Activated CD8-positive, alpha-beta memory T cell treated with anti-CD3 and anti-CD28 coated beads for 4 hours (primary cell): ENCODE results near the gene CTTN.
"Not testable (repeated sequence)": the region's sequence is repeated elsewhere in the genome, so short reads cannot be mapped to it uniquely, and the experiment has no call there.

ENCODE experiments used
- DNase-seq, 2 donors: peaks; one replicate each; pipeline ENCODE4 v3.0.0-alpha.2; 2020; ENCODE audit warnings: low read depth in 2 of 2

The CTTN gene

DNA sequence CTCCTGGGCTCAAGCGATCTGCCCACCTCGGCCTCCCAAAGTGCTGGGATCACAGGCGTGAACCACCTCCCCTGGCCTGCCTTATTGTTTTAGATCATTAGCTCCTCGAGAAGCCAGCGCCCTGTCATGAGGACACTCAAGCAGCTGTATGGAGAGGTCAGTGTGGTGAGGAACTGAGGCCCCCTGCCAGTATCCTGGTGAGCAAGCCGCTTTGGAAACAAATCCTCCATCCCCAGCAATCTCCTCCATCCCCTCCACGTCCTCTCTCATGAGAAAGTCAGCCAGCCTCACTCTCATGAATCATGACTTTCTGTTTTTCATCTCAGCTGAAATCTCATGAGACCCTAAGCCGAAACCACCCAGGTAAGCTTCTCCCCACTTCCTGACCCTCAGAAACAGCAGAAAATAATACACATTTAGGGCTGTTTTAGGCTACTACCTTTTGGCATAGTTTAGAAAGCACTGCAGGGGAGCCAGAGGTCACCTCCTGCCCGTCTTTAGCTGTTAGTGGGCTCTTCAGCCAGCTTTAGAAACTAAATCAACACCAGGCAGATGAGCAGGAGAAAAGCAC lies 56.0 kb downstream of the CTTN start:
- DNase-seq, result no peak

DNA sequence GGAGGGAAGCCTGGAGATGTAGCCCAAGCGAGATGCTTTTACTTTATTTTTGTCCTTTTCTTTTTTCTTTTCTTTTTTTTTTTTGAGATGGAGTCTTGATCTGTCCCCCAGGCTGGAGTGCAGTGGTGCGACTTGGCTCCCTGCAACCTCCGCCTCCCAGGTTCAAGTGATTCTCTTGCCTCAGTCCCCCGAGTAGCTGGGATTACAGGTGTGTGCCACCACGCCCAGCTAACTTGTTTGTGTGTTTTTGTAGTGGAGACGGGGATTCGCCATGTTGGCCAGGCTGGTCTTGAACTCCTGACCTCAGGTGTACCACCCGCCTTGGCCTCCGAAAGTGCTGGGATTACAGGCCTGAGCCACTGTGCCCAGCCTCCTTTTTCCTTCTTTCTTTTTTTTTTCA lies 56.5 kb downstream of the CTTN start:
- DNase-seq, result not testable (repeated sequence)

DNA sequence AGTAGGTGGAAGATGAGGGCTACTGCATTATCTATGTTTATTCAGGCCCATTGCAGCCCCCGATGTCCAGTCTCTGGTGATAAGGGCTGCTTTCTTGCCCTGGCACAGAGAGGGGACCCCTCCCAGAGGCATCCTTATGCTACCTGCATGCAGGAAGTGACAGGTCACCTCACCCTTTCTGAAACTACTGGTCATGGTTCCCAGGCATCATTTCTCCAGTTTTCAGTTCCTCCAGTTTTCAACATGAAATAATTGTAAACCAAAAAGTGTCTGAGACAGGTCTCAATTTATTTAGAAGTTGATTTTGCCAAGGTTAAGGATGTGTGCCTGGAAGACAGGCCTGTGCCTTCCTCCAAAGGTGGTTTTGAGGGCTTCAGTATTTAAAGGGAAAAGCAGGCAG lies 57.0 kb downstream of the CTTN start:
- no peak for DNase-seq

DNA sequence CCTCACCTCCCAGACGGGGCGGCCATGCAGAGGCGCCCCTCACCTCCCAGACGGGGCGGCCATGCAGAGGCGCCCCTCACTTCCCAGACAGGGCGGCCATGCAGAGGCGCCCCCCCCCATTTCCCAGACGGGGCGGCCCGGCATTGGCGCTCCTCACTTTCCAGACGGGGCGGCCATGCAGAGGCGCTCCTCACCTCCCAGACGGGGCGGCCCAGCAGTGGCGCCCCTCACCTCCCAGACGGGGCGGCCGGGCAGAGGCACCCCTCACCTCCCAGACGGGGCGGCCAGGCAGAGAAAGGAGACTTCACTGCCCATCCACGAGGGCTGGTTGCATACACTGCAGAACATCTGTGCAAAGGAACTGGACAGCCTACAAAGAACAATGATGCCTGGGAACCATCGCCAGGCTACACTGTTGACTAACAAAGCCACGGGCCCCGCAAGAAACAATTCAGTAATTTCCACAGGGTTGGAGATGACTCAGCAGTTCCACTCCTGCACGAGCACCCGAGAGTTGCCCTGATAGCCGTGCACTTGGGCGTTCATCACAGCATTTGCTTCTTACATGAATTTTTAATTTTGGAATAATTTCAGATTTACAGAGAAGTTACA lies 58.7 kb downstream of the CTTN start:
- no peak for DNase-seq

DNA sequence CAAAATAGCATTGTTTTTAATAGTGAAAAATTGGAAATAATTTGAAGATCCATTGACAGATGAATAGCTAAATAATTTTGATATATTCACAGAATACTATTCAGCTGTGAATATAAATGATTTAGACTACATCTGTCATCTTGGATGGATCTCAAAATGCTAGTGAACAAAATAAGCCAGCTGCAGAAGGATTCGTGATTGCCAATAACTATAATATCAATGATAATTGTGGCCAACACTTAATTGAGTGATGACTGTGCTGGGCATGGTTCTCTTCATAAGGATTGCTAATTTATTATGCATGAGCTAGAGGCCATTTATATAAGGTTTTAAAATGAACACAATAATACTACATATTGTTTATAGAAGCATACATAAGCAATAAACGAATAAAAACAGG lies 60.4 kb downstream of the CTTN start:
- no peak for DNase-seq

DNA sequence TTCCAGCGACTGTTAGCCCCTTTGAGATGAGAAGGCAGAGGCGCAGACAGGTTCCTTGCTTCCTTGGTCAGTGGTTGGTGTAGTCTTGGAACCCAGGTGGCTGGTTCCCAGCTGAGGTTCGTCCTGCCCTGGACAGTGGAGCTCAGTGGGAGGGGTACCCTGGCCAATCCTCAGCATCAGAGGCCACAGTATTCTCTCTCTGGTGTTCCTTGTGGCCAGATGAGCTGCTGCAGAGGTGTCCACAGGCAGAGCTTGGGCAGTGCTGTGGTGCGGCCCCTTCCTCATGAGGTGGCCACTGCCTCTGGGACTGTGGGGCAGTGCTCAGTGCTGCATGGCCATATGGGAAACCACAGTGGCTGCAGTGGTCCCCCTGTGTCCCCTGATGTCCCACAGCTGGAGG lies 61.8 kb downstream of the CTTN start:
- no peak for DNase-seq

DNA sequence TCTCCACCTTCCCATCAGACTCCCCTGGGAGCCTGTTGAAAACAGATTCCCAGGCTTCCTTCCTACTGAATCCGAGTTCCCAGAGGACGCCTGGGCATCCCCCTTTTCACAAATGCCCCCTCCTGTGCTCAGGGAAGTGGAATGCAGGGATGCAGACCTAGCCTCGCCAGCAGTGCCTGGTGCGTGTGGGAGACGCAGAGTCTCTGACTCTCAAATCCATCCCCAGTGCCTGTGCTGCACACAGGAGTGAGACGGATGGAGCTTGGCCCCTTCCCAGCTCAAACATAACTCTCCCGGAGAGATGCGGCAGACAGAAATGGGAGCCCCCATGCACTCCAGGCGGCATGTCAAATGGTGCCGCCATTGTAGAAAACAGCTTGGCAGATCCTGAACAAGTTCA lies 62.6 kb downstream of the CTTN start:
- DNase-seq, result no peak

DNA sequence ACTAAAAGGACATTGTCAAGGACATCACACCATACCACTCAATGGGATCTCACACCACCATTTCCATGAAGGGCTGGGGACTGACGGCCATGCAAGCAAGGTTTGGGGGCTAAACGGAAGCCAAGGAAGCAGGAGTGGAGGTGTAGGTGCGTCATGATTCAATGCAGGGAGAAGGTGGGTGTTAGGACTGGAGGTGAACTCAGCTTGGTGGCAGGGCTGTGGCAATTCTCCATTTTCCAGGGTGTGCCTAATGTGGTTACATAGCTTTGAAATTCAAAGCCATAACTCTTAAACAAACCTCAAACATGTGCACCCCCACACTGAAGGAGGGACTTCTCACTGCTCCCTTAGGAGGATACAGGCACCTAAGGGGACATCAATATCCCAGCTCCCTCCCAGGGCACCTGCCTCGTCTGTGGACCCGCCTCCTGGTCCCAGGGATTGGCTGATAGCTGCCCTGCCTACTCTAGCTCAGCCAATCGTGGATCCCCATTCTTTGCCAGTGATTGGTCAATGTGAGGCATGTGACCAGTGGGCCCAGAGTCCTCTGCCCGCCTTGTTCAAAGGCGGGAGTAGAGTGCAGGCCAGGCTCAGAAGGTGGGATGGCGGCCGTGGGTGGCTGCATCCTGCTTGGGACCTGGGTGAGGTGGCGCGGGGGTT lies 64.6 kb downstream of the CTTN start:
- DNase-seq, result no peak

DNA sequence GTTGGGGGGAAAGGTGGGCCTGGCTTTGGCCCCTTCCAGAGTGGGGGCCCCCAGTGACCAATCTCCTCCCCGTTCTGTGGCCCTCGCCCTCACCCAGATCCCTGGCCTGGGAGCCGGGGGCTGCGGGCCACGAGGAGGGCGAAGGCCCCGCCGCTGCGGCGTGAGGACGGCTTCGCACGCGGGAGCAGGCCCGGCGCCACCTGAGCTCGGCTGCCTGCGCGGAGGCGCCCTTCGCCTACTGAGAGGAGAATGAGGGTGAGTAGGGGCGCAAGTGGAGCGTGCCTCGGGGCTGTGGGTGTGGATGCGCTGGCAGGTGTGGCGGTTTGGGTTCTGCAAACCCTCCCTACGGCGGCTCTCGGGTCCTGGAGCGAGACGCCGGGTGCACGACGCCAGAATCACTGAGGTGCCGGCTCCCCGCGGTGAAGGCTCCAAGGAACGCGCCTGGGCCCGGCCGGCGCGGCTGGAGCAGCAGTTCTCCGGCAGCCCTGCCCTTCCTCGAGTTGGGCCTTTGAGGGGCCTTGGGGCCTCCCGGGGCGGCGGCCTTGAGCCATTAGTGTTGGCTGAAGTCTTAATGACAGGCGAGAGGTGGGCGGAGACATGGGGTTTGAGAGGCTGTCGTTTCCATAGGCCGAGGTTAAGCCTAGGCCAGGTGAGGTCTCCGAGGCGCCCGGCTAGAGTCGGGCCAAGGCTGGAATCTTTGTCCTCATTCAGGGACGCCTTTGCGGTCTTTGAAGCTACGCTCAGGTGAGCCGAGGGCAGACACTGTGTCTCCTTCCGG lies 65.3 kb downstream of the CTTN start:
- no peak for DNase-seq

DNA sequence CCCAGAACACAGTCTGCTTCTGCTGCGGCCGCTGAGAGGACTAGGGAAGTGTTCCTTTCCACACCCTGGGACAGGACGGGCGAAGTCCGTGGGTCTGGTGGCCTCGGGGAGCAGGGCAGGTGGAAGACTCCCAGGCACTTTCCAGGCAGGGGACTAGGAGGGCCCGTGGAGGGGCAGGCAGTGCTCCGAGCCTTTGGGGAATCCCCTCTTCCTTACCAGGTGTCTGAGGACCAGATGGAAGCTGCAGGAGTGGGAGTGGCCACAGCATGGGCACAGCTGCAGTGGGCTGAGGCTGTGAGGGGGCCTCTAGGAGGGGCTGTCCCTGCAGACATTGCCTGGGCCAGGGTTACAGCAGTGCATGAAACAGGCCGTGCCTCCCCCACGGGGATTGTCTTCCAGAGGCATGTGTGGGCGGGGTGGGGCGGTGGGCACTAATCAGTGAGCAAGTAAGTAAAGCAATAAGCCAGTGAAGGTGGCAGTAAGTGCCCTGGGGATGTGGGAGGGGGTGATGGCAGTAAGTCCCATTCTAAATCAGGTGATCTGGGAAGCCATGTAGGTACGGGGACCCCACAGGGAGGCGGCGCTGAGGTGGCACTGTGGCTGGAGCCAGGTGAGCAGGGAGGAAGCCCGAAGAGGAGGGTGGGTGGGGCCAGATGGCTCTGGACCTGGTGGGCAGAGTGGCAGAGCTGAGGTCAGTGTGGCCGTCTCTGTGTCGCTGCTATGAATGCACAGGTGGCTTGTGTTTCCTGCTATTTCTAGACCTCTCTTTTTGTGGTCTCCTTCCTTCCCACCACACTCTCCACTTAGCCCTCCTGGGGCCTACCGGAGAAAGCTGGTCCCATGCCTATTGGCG lies 66.4 kb downstream of the CTTN start:
- no peak for DNase-seq

DNA sequence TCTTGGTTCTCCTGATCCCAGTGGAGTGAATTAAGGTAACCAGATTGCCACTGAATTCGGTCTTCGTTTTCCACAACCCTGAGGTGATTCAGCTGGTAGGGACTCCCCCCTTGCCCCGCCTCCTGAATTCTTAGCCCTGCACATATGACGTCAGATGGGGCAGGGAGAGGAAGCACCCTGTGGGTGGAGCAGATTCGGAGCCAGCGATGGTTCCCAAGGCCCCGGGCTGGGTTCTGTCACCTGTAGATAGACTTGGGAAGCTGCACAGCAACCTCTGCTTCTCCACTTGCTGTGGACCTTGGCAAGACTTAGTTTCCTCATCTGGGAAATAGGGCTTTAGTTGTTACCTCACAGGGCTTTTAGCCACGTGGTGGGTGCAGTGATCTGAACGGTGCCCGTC lies 67.8 kb downstream of the CTTN start:
- no peak for DNase-seq

DNA sequence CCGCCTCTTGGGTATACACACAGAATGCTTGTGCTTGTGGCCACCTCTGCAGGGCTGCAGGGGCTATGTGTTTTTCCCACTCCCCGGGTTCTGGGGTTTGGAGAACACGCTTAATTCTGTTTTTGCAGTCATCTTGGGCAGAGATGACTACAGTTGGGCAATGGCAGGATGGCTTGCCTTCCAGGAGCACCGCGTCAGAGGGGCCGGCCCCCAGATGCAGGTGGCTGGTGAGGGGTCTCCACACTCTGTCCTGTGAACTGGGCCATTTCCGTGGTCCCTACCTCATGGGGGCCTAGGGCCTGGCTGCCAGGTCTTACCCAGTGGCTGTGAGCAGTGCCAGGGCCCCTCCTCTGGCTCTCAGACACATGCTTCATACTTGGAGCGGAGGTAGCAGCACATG lies 68.3 kb downstream of the CTTN start:
- no peak for DNase-seq

DNA sequence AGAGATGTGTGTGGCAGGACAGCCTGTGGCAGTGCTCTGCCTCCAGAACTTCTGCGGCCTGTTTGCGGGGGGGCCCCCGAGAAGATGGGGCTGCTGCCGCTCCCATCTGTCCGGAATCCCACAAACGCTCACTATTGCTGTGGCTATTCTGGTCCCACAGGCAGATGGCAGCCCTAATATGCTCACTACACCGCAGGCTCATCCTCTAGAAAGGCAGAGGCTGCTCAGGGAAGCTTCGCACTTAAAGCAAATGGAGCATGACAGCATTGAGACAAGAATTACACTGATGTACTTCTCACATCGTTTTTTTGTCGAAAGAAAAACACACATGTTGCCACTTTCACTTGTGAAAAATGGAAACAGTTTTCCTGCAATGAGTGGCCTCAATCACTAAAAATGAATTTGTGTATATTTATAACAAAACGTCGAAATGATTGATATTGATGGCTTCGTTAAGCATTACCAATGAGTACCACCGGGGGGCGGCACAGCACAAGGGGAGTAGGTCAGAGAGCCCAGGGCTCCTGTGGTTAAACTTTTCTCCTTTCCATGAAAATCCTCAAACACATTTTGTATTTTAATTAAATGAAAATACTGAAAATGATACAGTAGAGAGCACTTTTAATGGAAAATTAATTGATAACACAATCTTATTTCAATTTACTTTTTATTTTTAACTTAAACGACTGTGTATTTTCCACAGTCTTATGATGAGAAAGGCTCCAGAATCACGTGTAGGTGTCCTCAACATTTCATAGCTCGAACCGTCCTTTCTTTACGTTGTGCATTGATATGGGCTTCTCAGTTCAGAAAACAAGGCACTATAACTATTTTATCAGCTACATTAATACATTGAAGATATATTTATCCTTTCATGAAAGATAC lies 69.1 kb downstream of the CTTN start:
- DNase-seq, result no peak

DNA sequence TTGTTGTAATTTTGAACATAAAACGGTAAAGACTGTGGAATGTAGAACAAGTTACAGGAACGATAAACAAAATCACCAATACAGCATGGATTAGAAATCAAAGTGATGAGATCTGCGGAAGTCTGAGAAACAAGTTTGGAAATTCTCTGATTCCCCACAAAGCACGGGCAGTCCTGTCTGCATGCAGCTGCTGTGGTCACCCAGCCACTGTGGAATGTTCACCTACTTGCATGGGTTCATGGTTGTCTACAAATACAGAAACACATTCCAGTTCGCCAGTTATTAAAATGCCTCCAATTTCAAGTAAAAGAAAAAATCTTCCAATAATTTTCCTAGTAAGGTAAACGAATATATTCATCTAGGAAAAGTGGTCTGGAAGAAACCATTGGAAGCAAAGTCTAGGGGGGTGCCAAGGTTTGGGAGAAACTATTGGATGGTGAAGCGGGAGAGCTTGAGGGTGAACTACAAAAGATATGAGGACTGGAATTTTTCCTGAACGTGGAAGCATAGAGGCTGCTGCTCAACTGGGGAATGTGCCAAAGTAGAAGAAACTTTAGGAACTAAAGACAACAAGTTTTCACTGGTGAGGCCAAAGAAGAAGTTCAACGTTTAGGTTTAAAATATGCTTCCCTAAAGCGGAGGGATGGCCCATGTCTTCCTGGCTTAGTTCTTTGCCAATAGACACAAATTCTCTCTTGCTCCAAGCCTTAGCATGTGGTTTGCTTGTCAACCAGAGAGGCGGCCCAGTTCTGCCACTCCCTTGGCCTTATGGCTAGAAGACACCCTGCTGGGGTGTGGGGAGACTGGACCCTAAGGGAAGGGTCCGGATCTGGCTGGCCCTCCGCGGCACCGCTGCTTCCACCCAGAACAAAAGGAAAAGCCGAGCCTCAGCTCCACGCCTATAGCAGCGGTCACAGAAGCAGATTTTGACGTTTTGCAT lies 70.2 kb downstream of the CTTN start:
- DNase-seq, result no peak

DNA sequence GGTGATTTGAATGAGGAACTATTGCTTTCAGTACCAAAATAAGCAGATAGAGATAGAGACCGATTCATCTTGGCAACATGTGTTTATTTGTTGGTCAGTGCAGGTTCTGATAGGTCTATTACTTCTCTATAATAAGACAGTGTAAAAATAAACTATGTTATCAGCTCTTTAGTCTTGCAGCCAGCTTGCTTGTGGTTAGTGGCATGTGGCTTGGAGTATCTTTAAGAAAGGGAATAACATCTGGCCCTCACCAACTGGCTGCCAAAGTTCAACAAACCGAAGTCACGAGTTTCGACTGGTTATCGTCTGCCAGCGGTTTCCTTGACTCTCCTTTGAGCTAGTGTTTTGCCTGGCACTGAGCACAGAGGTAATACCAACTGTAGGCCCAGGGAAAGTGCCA lies 71.8 kb downstream of the CTTN start:
- no peak for DNase-seq

DNA sequence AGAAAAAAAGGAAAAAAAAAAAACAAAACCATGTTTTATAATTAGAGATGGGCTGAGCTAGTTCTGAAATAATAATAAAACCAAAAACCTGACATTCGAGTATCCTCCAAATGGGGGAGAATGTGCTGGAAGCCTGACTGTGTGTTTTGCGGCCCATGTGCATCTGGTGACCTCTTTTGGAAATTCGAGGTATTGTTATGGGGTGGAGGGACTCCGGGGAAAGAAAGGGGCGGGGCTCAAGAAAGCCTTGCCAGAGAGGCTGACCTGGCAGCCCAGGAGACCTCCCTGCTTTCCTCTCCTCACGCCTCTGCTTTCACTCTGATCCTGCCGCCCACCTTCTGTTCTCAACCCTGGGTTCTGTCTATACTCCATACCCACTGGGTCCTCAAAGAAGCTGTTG lies 72.9 kb downstream of the CTTN start:
- DNase-seq, result no peak

DNA sequence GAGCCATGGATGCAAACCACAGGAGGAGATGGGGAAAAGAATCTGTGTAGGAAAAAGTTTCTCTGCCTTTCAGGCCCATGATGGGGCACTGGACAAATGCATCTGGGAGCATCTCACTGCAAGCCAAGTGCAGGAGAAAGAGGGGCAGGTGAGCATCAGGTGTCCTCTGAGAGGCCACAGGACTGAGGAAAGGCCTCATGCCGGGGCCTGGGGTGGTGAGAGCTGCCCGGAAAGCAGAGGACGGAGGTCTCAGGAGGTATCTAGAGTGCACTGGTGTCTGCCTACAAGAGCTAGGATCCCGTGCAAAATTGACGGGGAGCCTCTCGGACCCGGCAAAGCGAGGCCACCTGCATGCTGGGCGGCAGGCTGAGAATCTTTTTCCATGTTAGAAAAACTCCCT lies 73.9 kb downstream of the CTTN start:
- DNase-seq, result no peak

DNA sequence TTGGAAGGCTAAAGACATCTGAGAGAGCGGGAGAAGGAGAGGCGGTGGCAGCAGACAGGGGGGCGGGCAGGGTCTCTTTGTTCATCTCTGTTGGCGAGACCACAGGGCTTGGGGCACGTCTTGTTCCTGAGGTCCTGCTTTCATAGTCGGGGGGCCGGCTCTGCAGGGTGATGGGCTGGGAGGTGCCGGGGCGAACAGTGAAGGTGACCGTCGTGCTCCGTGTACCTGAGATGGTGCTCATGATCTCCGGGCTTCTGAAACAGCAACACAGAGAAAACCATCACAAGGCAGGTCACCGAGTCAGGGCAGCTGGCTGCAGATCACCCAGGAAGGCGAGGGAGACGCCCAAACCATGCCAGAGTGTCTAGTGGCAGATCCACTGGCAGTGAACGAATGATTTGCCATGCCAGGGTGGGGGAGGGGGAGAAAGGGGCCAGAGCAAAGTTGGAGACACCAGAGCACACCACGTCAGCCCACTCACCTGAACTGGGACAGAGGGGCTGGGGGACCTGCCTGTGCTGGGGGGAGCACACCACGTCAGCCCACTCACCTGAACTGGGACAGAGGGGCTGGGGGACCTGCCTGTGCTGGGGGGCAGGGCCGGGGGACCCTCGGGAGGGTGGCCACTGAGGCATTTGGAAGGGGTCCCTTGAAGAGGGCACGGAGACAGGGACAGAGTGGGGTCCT lies 75.0 kb downstream of the CTTN start:
- DNase-seq, result no peak
